Panc1 (cell line): ENCODE results near the gene YWHAG. TPM values are rescaled to one million over a fixed set of nuclear protein-coding genes. Genes with fewer than 3 reads are reported as not detected.

Experiments used
- ATAC-seq: fragments of 200-7000 bp; cut with Tn5 transposase; 2 replicates; pipeline ENCODE4 v1.9.1; 2020; ENCODE audit warnings: mild to moderate bottlenecking, moderate library complexity
- BruUV-seq: library from RNA; stranded (reverse); fragments of 400-500 nt; replicated peaks from 2 replicates; lab custom pipeline; 2021; lab: Mats Ljungman, UMichigan
- CTCF ChIA-PET: fragments of 300-600 bp; sonication (Branson Sonifier 250); formaldehyde crosslinking; loops from one replicate; lab custom pipeline; 2022; ENCODE audit warnings: antibody characterized with exemption; lab: Charles Lee
- POLR2A ChIA-PET: fragments of 300-600 bp; sonication (Branson Sonifier 250); formaldehyde crosslinking; loops from one replicate; lab custom pipeline; 2022; ENCODE audit warnings: antibody characterized with exemption; lab: Charles Lee
- DNase-seq: peaks from one replicate; pipeline ENCODE4 v3.0.0-alpha.2; 2010; ENCODE audit warnings: low read depth, low spot score
- H3K27ac ChIP-seq: 2 replicates; pipeline ENCODE4 v1.5.1; 2011; ENCODE audit warnings: mild to moderate bottlenecking, low read length, inconsistent platforms
- H3K27me3 ChIP-seq: fragments of 200-500 bp; sonication (Bioruptor generic); 2 replicates; pipeline ENCODE4 v1.6.0; 2014; ENCODE audit warnings: low read length, inconsistent platforms; ENCODE audit not compliant: control insufficient read depth, insufficient read depth
- H3K36me3 ChIP-seq: fragments of 200-500 bp; sonication (Bioruptor generic); 2 replicates; pipeline ENCODE4 v1.5.1; 2014; ENCODE audit warnings: inconsistent platforms, mild to moderate bottlenecking, low read length, moderate library complexity; ENCODE audit not compliant: control insufficient read depth, insufficient read depth
- H3K4me1 ChIP-seq: 2 replicates; pipeline ENCODE4 v1.5.1; 2011; ENCODE audit warnings: inconsistent platforms, mild to moderate bottlenecking, low read length, moderate library complexity; ENCODE audit not compliant: control insufficient read depth, insufficient read depth
- H3K4me3 ChIP-seq, 2 experiments: 2 replicates each; pipeline ENCODE4 v1.5.1; 2011 to 2012; ENCODE audit warnings: low read depth in 2 of 2, low read length in 2 of 2, mild to moderate bottlenecking in 2 of 2, inconsistent platforms in 1 of 2, moderate library complexity in 1 of 2
- H3K9me3 ChIP-seq: fragments of 200-500 bp; sonication (Bioruptor generic); 2 replicates; pipeline ENCODE4 v1.5.1; 2014; ENCODE audit warnings: low read depth, mild to moderate bottlenecking, inconsistent platforms, low read length, moderate library complexity; ENCODE audit not compliant: control insufficient read depth, insufficient read depth
- CTCF ChIP-seq: fragments of 450-650 bp; IDR thresholded peaks from 2 replicates; pipeline ENCODE4 v1.5.1; 2017; ENCODE audit warnings: mild to moderate bottlenecking
- POLR2AphosphoS5 ChIP-seq: IDR thresholded peaks from 2 replicates; pipeline ENCODE4 v1.6.1; 2012; ENCODE audit warnings: mild to moderate bottlenecking, low read depth, low read length, moderate library complexity
- SIN3A ChIP-seq: IDR thresholded peaks from 2 replicates; pipeline ENCODE4 v1.6.1; 2012; ENCODE audit warnings: low read depth, mild to moderate bottlenecking, low read length, moderate library complexity, borderline replicate concordance; ENCODE audit not compliant: insufficient read depth
- TCF7L2 ChIP-seq: IDR thresholded peaks from 2 replicates; pipeline ENCODE4 v1.6.1; 2011; ENCODE audit warnings: mild to moderate bottlenecking, low read depth, low read length, inconsistent platforms
- in situ Hi-C: cut with HindIII; loops from 2 replicates; pipeline ENCODE4 v1.10.0; 2016; ENCODE audit warnings: low sequenced_read_pairs, low pct_unique_long_range_greater_than_20kb
- intact Hi-C: fragments of 100-400 bp; cut with micrococcal nuclease; formaldehyde crosslinking; loops from one replicate; pipeline ENCODE4 v1.10.0; 2022; ENCODE audit not compliant: unreplicated experiment
- total RNA-seq: library from RNA; stranded (reverse); gene quantifications from one replicate; pipeline ENCODE4 v1.2.1, GENCODE V29; 2021; ENCODE audit not compliant: unreplicated experiment
- TF ChIP-seq, protein P1 (sequence below), 2 experiments: IDR thresholded peaks; 2 replicates each; pipeline ENCODE4 v1.6.1; 2011 to 2012; ENCODE audit warnings: low read depth in 2 of 2, control low read depth in 1 of 2, low read length in 1 of 2, mild to moderate bottlenecking in 1 of 2, moderate library complexity in 1 of 2; ENCODE audit not compliant: insufficient read depth in 1 of 2

Gene YWHAG
- total RNA-seq, 1 experiment from 2014 or later = 210 TPM

DNA sequence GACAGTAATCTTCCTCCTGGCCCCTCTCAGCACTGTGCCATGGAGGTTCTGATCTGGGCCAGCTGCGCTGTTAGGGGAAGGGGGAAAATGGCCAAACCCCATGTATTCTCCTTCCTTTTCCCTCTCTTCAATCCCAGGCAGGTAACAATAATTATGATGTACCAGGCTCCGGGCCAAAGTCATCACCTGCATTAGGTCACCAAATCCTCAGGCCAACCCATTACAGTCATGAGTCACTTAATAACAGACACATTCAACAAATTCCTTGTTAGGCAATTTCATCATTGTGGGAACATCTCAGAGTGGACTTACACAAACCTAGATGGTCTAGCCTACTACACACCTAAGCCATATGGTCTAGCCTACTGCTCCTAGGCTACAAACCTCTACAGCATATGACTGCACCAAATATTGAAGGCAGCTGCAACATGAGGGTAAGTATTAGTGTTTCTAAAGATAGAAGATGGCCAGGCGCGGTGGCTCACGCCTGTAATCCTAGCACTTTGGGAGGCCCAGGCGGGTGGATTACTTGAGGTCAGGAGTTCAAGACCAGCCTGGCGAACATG is 58.5 kb downstream of the YWHAG start:
- CTCF ChIA-PET = no interaction called here
- Histone ChIP-seq H3K9me3 (no peaks in the 10 kb centered on the region), H3K36me3 (peaks cover 4% of the 10 kb centered on the region; the same call in 1 of the 2 replicates), H3K4me3 (no peak overlapping the region), H3K27ac (peak overlapping the region; percentile 11; the same call in 1 of the 2 replicates), H3K27me3 (no peaks in the 10 kb centered on the region), H3K4me1 (peaks cover 22% of the 10 kb centered on the region)
- no TSS peak for BruUV-seq
- POLR2A ChIA-PET = interaction anchor here (0.6 kb wide), 1 partner anchor 88 kb away, joined by 3 read pairs; no protein-coding TSS in a partner anchor
- ATAC-seq (no peak), DNase-seq (peak; percentile 76)
- TF ChIP-seq TCF7L2 = no peak
- TF ChIP-seq CTCF = no peak
- TF ChIP-seq POLR2AphosphoS5 = no peak
- TF ChIP-seq, protein P1, sequence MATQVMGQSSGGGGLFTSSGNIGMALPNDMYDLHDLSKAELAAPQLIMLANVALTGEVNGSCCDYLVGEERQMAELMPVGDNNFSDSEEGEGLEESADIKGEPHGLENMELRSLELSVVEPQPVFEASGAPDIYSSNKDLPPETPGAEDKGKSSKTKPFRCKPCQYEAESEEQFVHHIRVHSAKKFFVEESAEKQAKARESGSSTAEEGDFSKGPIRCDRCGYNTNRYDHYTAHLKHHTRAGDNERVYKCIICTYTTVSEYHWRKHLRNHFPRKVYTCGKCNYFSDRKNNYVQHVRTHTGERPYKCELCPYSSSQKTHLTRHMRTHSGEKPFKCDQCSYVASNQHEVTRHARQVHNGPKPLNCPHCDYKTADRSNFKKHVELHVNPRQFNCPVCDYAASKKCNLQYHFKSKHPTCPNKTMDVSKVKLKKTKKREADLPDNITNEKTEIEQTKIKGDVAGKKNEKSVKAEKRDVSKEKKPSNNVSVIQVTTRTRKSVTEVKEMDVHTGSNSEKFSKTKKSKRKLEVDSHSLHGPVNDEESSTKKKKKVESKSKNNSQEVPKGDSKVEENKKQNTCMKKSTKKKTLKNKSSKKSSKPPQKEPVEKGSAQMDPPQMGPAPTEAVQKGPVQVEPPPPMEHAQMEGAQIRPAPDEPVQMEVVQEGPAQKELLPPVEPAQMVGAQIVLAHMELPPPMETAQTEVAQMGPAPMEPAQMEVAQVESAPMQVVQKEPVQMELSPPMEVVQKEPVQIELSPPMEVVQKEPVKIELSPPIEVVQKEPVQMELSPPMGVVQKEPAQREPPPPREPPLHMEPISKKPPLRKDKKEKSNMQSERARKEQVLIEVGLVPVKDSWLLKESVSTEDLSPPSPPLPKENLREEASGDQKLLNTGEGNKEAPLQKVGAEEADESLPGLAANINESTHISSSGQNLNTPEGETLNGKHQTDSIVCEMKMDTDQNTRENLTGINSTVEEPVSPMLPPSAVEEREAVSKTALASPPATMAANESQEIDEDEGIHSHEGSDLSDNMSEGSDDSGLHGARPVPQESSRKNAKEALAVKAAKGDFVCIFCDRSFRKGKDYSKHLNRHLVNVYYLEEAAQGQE (IDR thresholded peaks at IDR 0.05; ENCODE audit: insufficient read depth in 1 of 2, low read depth in 2 of 2, low read length in 1 of 2) = no peak
- no peak for TF ChIP-seq SIN3A
- in situ Hi-C loops (no loop called here), intact Hi-C loops (no loop called here)

DNA sequence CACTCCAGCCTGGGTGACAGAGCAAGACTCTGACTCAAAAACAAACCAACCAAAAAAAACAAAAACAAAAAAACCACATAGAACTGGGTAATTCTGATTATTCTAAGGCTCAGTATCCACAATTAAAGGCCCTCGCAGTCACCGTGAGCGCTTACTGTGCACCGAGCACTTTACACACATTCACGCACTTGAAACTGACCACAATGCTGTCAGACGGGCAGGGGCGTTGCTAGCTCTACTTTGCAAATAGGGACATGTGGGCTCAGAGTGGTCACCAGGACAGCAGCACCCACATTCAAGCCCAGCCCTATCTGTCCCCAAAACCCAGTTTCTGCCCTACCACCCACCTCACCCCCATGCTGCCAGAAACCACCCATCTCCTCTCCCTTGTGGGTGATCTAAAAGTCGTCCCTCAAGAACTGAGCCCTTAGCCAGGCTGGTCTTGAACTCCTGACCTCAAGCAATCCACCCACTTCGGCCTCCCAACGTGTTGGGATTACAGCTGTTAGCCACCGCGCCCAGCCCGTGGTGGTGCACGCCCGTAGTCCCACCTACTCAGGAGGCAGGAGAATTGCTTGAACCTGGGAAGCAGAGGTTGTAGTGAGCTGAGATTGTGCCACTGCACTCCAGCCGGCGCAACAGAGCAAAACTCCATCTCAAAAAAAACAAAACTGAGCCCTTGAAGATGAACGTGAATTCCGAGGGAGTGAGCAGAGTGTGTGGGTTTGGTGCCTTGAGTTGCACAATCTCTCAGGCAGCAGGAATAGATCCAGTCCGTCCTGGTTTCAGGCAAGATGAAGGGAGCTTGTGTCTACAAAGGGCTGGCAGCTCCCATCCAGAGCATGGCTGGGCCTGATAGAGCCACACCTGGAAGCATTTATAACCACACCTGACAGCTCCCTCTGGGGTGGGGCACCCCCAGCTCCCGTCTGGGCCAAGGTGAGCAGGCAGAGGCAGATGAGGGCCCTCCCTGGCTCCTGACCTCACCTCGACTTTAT is 61.7 kb downstream of the YWHAG start:
- ATAC-seq (no peak), DNase-seq (no peak)
- Histone ChIP-seq H3K9me3 (no peaks in the 10 kb centered on the region), H3K36me3 (no peaks in the 10 kb centered on the region), H3K27me3 (no peaks in the 10 kb centered on the region), H3K27ac (peak overlapping the region; percentile 11; the same call in 1 of the 2 replicates), H3K4me1 (peaks cover 33% of the 10 kb centered on the region), H3K4me3 (no peak overlapping the region)
- in situ Hi-C loops = no loop called here
- BruUV-seq = no TSS peak
- no peak for TF ChIP-seq TCF7L2
- TF ChIP-seq SIN3A = no peak
- TF ChIP-seq CTCF = no peak
- intact Hi-C loops = no loop called here
- ChIA-PET CTCF (no interaction called here), POLR2A (interaction anchor here (0.5 to 0.7 kb wide), 3 partner anchors 8 to 1796 kb away, joined by 4 to 12 read pairs (median 11); no protein-coding TSS in a partner anchor)
